ENCODE results near the gene OR6T1. TPM values are rescaled to one million over a fixed set of nuclear protein-coding genes. Genes with fewer than 3 reads are reported as not detected.

OR6T1 gene
- total RNA-seq, 1 donor: not detected

DNA sequence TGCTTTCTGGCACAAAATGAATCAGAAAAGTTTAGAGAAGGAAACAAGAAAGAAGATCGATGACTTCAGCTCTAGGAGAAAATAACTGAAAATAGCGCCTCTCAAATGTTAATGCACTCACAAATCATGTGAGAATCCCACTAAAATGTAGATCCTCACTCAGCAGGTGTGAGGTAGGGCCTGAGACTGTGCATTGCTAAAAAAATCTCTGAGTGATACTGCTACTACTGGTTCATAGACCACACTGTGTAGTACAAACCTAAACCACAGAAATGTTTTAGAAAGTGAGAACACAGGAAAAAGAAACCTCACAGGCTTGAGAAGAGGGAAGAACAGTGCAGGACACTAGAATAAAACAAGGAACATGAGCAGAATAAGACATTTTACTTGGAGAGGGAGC, 39.7 kb downstream of the OR6T1 start:
- DNase-seq (ENCODE audit: low read depth): no peak
- TF ChIP-seq, protein P1, sequence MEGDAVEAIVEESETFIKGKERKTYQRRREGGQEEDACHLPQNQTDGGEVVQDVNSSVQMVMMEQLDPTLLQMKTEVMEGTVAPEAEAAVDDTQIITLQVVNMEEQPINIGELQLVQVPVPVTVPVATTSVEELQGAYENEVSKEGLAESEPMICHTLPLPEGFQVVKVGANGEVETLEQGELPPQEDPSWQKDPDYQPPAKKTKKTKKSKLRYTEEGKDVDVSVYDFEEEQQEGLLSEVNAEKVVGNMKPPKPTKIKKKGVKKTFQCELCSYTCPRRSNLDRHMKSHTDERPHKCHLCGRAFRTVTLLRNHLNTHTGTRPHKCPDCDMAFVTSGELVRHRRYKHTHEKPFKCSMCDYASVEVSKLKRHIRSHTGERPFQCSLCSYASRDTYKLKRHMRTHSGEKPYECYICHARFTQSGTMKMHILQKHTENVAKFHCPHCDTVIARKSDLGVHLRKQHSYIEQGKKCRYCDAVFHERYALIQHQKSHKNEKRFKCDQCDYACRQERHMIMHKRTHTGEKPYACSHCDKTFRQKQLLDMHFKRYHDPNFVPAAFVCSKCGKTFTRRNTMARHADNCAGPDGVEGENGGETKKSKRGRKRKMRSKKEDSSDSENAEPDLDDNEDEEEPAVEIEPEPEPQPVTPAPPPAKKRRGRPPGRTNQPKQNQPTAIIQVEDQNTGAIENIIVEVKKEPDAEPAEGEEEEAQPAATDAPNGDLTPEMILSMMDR (IDR thresholded peaks at IDR 0.05; ENCODE audit: insufficient read depth, low read depth, low read length): no peak

DNA sequence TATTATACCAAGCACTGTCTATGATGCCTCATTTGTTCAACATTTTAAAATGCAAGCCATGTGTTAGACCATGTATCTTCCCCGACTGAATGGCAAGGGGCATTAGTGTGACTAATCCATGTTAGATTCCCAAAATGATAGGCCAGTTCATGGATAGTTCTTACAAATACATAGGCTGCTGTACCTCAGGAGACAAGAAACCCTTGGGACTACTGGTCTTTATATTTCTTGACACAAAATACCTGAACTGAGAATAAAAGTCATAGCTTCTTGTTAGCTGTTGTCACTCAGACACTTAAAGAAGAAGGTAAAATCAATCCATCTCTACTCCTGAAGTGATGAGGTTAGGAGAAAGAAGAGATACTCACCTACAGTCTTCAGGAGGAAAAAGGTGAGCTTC, 41.8 kb downstream of the OR6T1 start, which contains the start of gene OR8D4:
Gene OR8D4, plus strand, starts transcription at position 301 of the 400 bp plus-strand sequence. CDS start 4,265 bp downstream, outside the sequence.
- TF ChIP-seq, protein P1 (IDR thresholded peaks at IDR 0.05; ENCODE audit: insufficient read depth, low read depth, low read length): no peak
- no peak for DNase-seq (ENCODE audit: low read depth)
- no peak within 1 kb of the TSS for H3K4me3 ChIP-seq (ENCODE audit: low read depth, low read length)

More for the DNA sequence above, 39.7 kb downstream of the OR6T1 start:
- H3K4me3 ChIP-seq (ENCODE audit: low read depth, low read length): no peak overlapping the region

- TF ChIP-seq, protein P1 (IDR thresholded peaks at IDR 0.05; ENCODE audit: insufficient read depth, low read depth, low read length): no peak
- H3K4me3 ChIP-seq (ENCODE audit: low read depth, low read length): no peak overlapping the region
- no peak for DNase-seq (ENCODE audit: low read depth)
Measured at GRCh38 chr11:123899792-123900191, 43.8 kb downstream of the OR6T1 start.

Other genes with a start within 250 kb of the OR6T1 start
- gene ZNF202, start 202.2 kb downstream of the OR6T1 start, total RNA-seq: 6.0 and 6.4 TPM in 2 replicates
- gene OR6X1, start 189.3 kb downstream of the OR6T1 start, total RNA-seq: not detected in 2 replicates
- not detected in 2 replicates for gene OR6M1, start 137.5 kb downstream of the OR6T1 start, total RNA-seq
- gene TMEM225, start 58.2 kb downstream of the OR6T1 start, total RNA-seq: not detected in 2 replicates
- gene OR8D4, start 41.7 kb downstream of the OR6T1 start, total RNA-seq: not detected in 2 replicates
- gene OR4D5, start 4.2 kb downstream of the OR6T1 start, total RNA-seq: not detected in 2 replicates
- not detected in 2 replicates for gene OR10S1, start 33.9 kb upstream of the OR6T1 start, total RNA-seq
- not detected in 2 replicates for gene OR10G6, start 51.3 kb upstream of the OR6T1 start, total RNA-seq
- not detected in 2 replicates for gene OR10G4, start 69.2 kb upstream of the OR6T1 start, total RNA-seq
- gene OR10G9, start 79.2 kb upstream of the OR6T1 start, total RNA-seq: not detected in 2 replicates
- not detected in 2 replicates for gene OR10G8, start 83.0 kb upstream of the OR6T1 start, total RNA-seq
- gene OR10G7, start 97.5 kb upstream of the OR6T1 start, total RNA-seq: not detected in 2 replicates
- 6.5 and 12.2 TPM in 2 replicates for gene VWA5A, start 171.6 kb upstream of the OR6T1 start, total RNA-seq
- gene OR10D3, start 239.5 kb upstream of the OR6T1 start, total RNA-seq: not detected in 2 replicates

Data from fibroblast of villous mesenchyme (primary cell).